Vagina (tissue), 2 donors: ENCODE measurements around the gene JMJD4. TPM values are rescaled to one million over a fixed set of nuclear protein-coding genes. Genes with fewer than 3 reads are reported as not detected.
A peak's percentile ranks its signal among the peaks of the same experiment; 100 is the strongest.

Experiments
- DNase-seq, 2 donors: peaks; one replicate each; pipeline ENCODE4 v3.0.0-alpha.2; 2017; ENCODE audit errors: extremely low spot score in 2 of 2
- H3K27ac ChIP-seq: fragments of 200-600 bp; sonication (generic); one replicate; pipeline ENCODE4 v1.5.1; 2019
- H3K27me3 ChIP-seq: fragments of 200-600 bp; sonication (generic); one replicate; pipeline ENCODE4 v1.5.1; 2019
- H3K36me3 ChIP-seq, 2 donors: fragments of 200-600 bp; sonication (generic); one replicate each; pipeline ENCODE4 v1.5.1; 2017 to 2019
- H3K4me1 ChIP-seq: fragments of 200-600 bp; sonication (generic); one replicate; pipeline ENCODE4 v1.5.1; 2019
- H3K4me3 ChIP-seq, 2 donors: fragments of 200-600 bp; sonication (generic); 1 replicate in 1 of 2; 2 replicates in 1 of 2; pipeline ENCODE4 v1.5.1; 2016 to 2019
- H3K9me3 ChIP-seq: fragments of 200-600 bp; sonication (generic); one replicate; pipeline ENCODE4 v1.5.1; 2019
- CTCF ChIP-seq, 3 experiments: fragments of 450-650 bp in 2 of 3; fragments of 200-600 bp in 1 of 3; sonication (generic) in 1 of 3; IDR thresholded peaks; one replicate each; pipeline ENCODE4 v1.5.1; 2017 to 2019; ENCODE audit warnings: antibody characterized with exemption in 3 of 3, mild to moderate bottlenecking in 2 of 3, moderate library complexity in 2 of 3
- POLR2A ChIP-seq, 2 donors: fragments of 450-650 bp; IDR thresholded peaks; one replicate each; pipeline ENCODE4 v1.6.1; 2017; ENCODE audit warnings: antibody characterized with exemption in 2 of 2, mild to moderate bottlenecking in 2 of 2, moderate library complexity in 2 of 2
- POLR2AphosphoS5 ChIP-seq, 2 donors: sonication (generic); formaldehyde crosslinking; IDR thresholded peaks; one replicate each; pipeline ENCODE4 v1.9.0; 2017; ENCODE audit warnings: antibody characterized with exemption in 2 of 2, mild to moderate bottlenecking in 2 of 2, low read depth in 1 of 2; ENCODE audit not compliant: insufficient read depth in 1 of 2
- intact Hi-C: fragments of 100-400 bp; cut with DNase I; formaldehyde crosslinking; loops from one replicate; pipeline ENCODE4 v1.15.1; 2023
- total RNA-seq: library from RNA; depleted of rRNA; stranded (reverse); fragments of >200 nt; gene quantifications from one replicate; pipeline ENCODE4 v1.2.3, GENCODE V29; 2016

Gene JMJD4
- total RNA-seq, 1 donor from 2014 or later: 18.2 TPM

GRCh38 chr1:227776331-227776771 is 41.2 kb upstream of the JMJD4 start:
- intact Hi-C loops: no loop called here
- H3K27ac ChIP-seq: no peak overlapping the region
- no peaks in the 10 kb centered on the region for H3K9me3 ChIP-seq
- DNase-seq: no peak
- peaks cover 0 to 20% of the 10 kb centered on the region in 2 donors for H3K36me3 ChIP-seq
- TF ChIP-seq POLR2AphosphoS5 (IDR thresholded peaks at IDR 0.05; ENCODE audit: insufficient read depth in 1 of 2, low read depth in 1 of 2) (no peak), CTCF (IDR thresholded peaks at IDR 0.05) (no peak), POLR2A (IDR thresholded peaks at IDR 0.05) (no peak)
- H3K4me3 ChIP-seq: no peak overlapping the region
- H3K4me1 ChIP-seq: peaks cover 4% of the 10 kb centered on the region
- no peaks in the 10 kb centered on the region for H3K27me3 ChIP-seq

- Histone ChIP-seq H3K4me1 (peaks cover 4% of the 10 kb centered on the region), H3K27ac (no peak overlapping the region), H3K27me3 (no peaks in the 10 kb centered on the region), H3K9me3 (no peaks in the 10 kb centered on the region), H3K4me3 (no peak overlapping the region), H3K36me3 (peaks cover 0 to 18% of the 10 kb centered on the region in 2 donors)
- TF ChIP-seq POLR2AphosphoS5 (IDR thresholded peaks at IDR 0.05; ENCODE audit: insufficient read depth in 1 of 2, low read depth in 1 of 2) (no peak), CTCF (IDR thresholded peaks at IDR 0.05) (no peak), POLR2A (IDR thresholded peaks at IDR 0.05) (no peak)
- intact Hi-C loops: no loop called here
- no peak for DNase-seq
Measured at GRCh38 chr1:227775841-227776240, 40.7 kb upstream of the JMJD4 start.

GRCh38 chr1:227774821-227775661 is 39.9 kb upstream of the JMJD4 start:
- DNase-seq: no peak
- Histone ChIP-seq H3K36me3 (peaks cover 0 to 13% of the 10 kb centered on the region in 2 donors), H3K4me3 (no peak overlapping the region), H3K4me1 (peaks cover 4% of the 10 kb centered on the region), H3K27me3 (no peaks in the 10 kb centered on the region), H3K9me3 (no peaks in the 10 kb centered on the region), H3K27ac (no peak overlapping the region)
- intact Hi-C loops: no loop called here
- TF ChIP-seq CTCF (IDR thresholded peaks at IDR 0.05) (no peak), POLR2AphosphoS5 (IDR thresholded peaks at IDR 0.05; ENCODE audit: insufficient read depth in 1 of 2, low read depth in 1 of 2) (no peak), POLR2A (IDR thresholded peaks at IDR 0.05) (no peak)

GRCh38 chr1:227774051-227774731 is 39.1 kb upstream of the JMJD4 start:
- Histone ChIP-seq H3K9me3 (no peaks in the 10 kb centered on the region), H3K36me3 (peaks cover 0 to 13% of the 10 kb centered on the region in 2 donors), H3K4me3 (no peak overlapping the region), H3K4me1 (peaks cover 4% of the 10 kb centered on the region), H3K27me3 (no peaks in the 10 kb centered on the region), H3K27ac (no peak overlapping the region)
- intact Hi-C loops: no loop called here
- no peak for TF ChIP-seq CTCF (IDR thresholded peaks at IDR 0.05)
- peak in 1 of 2 donors; percentile 21 for TF ChIP-seq POLR2AphosphoS5 (IDR thresholded peaks at IDR 0.05; ENCODE audit: insufficient read depth in 1 of 2, low read depth in 1 of 2)
- no peak for TF ChIP-seq POLR2A (IDR thresholded peaks at IDR 0.05)
- DNase-seq: no peak
